SJSA1 (cell line): ENCODE measurements around the gene FOXM1. TPM values are rescaled to one million over a fixed set of nuclear protein-coding genes. Genes with fewer than 3 reads are reported as not detected.
A peak's percentile ranks its signal among the peaks of the same experiment; 100 is the strongest.

ENCODE experiments used
- DNase-seq, 2 experiments: peaks; one replicate each; pipeline ENCODE4 v3.0.0-alpha.2; 2015 to 2020; ENCODE audit warnings: low spot score in 2 of 2, low read depth in 1 of 2
- H3K27ac ChIP-seq: fragments of 250-450 bp; sonication (Bioruptor Pico); 2 replicates; pipeline ENCODE4 v1.5.1; 2020; ENCODE audit warnings: mild to moderate bottlenecking, moderate library complexity
- H3K27me3 ChIP-seq: fragments of 250-450 bp; sonication (Bioruptor Pico); replicated peaks from 2 replicates; pipeline ENCODE4 v1.5.1; 2020; ENCODE audit warnings: mild to moderate bottlenecking, moderate library complexity
- H3K36me3 ChIP-seq: fragments of 250-450 bp; sonication (Bioruptor Pico); 2 replicates; pipeline ENCODE4 v1.5.1; 2020; ENCODE audit warnings: mild to moderate bottlenecking
- H3K4me1 ChIP-seq: fragments of 250-450 bp; sonication (Bioruptor Pico); replicated peaks from 2 replicates; pipeline ENCODE4 v1.6.1; 2021; ENCODE audit warnings: mild to moderate bottlenecking
- H3K4me3 ChIP-seq: fragments of 250-450 bp; sonication (Bioruptor Pico); 2 replicates; pipeline ENCODE4 v1.5.1; 2020; ENCODE audit warnings: mild to moderate bottlenecking
- H3K9me3 ChIP-seq: fragments of 250-450 bp; sonication (Bioruptor Pico); replicated peaks from 2 replicates; pipeline ENCODE4 v1.5.1; 2020; ENCODE audit warnings: mild to moderate bottlenecking
- total RNA-seq: library from RNA; depleted of rRNA; stranded (reverse); fragments of >200 nt; shearing (Covaris generic); gene quantifications from 2 replicates; pipeline ENCODE4 v1.2.3, GENCODE V29; 2014

Gene FOXM1
- total RNA-seq, 1 experiment from 2014 or later, result 66.4 TPM

DNA sequence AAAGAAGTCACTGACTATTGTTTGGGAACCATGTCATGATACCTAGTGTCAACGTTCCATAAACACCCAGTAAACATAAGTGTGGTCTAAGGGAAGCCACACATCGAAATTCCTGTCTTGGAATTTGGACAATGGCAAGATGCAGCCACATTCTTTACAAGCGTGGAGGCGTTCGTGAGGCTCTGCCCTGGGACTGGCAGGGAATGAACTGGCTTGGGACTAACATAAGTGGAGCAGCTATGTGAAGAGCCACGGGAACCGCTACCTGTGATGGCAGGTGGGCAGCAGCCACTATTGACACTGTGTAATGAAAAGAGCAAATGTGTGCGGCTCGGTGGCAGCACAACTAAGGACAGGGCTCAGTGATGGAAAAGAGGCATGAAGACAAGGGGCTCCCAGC, 32.2 kb downstream of the FOXM1 start:
- H3K4me1 ChIP-seq, result peaks cover 39% of the 10 kb centered on the region
- H3K9me3 ChIP-seq, result no peaks in the 10 kb centered on the region
- peak overlapping the region; percentile 12 for H3K4me3 ChIP-seq
- no peaks in the 10 kb centered on the region for H3K36me3 ChIP-seq
- peak overlapping the region; percentile 100 for H3K27ac ChIP-seq
- DNase-seq, result peak; percentile 89 to 92
- no peaks in the 10 kb centered on the region for H3K27me3 ChIP-seq

- Histone ChIP-seq H3K4me3 (no peak overlapping the region), H3K9me3 (no peaks in the 10 kb centered on the region), H3K36me3 (no peaks in the 10 kb centered on the region), H3K27me3 (no peaks in the 10 kb centered on the region), H3K27ac (no peak overlapping the region), H3K4me1 (peaks cover 32% of the 10 kb centered on the region)
- no peak for DNase-seq
These were observed 34.0 kb downstream of the FOXM1 start for GRCh38 chr12:2842948-2843347.

DNA sequence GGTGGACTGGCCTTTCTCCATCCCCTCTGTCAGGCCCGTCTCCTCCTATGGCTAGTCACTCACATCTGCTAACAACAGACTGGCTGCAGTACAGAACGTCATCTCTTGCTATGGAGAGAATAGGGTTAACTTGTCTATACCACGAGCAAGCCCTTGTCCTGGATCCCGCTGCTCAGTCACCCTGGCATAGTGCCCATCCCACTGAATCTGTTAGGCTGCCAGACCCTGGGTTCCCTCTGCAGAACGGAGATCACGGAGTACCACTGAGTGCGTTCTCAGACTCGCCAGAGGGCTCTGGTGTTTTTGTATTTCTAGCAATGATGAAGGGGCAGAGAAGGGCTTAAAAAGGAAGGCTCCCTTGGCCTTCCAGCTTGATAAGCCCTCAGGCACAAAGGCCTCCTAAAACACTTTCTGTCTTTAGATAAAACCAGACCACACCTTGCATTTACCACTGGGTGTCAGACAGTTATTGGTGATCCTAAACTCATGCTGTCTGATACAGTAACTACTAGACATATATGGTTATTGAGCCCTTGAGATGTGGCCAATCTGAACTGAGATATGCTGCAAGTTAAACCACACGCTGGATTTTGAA, 35.8 kb downstream of the FOXM1 start:
- Histone ChIP-seq H3K4me3 (no peak overlapping the region), H3K9me3 (no peaks in the 10 kb centered on the region), H3K36me3 (no peaks in the 10 kb centered on the region), H3K27me3 (no peaks in the 10 kb centered on the region), H3K27ac (no peak overlapping the region), H3K4me1 (peaks cover 24% of the 10 kb centered on the region)
- no peak for DNase-seq

DNA sequence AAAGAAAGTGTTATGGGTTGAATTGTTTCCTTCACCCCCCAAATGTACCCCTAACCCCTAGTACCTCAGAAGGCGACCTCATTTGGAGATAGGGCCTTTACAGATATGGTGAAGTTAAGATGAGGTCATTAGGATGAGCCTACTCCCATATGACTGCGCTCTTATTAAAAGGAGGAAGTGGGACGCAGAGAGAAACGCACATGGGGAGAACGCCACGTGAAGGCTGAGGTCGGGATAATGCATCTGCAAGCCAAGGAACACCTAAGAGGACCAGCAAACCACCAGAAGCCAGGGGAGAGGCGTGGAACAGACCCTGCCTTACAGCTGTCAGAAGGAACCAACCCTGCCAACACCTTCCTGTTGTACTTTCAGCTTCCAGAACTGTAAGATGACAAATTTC, 40.4 kb downstream of the FOXM1 start:
- no peak for DNase-seq

DNA sequence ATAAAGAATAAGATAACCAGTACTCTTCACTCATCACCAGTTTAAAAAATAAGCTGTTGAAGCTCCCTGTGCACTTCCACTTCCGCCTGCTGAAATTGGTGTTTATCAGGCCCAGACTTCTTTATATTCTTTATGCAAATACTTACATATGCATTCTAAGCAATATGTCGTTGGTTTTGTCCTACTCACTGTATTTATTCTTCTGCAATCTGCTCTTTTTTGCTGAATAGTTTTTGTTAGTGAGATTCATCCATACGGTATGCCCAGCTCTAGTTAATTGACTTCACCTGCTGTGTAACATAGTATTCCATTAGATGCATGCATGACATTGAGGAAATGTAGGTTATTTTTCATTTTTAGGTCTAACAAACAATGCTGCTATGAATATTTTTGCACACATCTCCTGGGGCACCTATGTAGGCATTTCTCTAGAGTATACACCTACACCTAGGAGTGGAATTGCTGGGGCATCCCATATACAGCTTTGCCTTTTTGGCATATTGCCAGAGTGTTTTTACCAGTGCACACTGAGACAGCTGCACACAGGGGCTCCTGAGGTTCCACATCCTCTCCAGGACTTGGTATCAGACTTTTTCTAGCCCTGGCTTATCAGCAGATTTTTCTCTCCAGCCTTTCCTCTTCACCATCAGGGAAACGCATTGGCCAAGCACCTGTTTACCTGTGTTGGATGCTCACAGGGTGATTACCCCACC, 41.1 kb downstream of the FOXM1 start:
- no peak overlapping the region for H3K27ac ChIP-seq
- H3K9me3 ChIP-seq, result no peaks in the 10 kb centered on the region
- no peaks in the 10 kb centered on the region for H3K36me3 ChIP-seq
- H3K4me1 ChIP-seq, result peaks cover 16% of the 10 kb centered on the region
- no peak for DNase-seq
- H3K4me3 ChIP-seq, result no peak overlapping the region
- H3K27me3 ChIP-seq, result no peaks in the 10 kb centered on the region

More for the DNA sequence above, 40.4 kb downstream of the FOXM1 start:
- Histone ChIP-seq H3K4me3 (no peak overlapping the region), H3K9me3 (no peaks in the 10 kb centered on the region), H3K27me3 (no peaks in the 10 kb centered on the region), H3K4me1 (peaks cover 16% of the 10 kb centered on the region), H3K36me3 (no peaks in the 10 kb centered on the region), H3K27ac (no peak overlapping the region)

DNA sequence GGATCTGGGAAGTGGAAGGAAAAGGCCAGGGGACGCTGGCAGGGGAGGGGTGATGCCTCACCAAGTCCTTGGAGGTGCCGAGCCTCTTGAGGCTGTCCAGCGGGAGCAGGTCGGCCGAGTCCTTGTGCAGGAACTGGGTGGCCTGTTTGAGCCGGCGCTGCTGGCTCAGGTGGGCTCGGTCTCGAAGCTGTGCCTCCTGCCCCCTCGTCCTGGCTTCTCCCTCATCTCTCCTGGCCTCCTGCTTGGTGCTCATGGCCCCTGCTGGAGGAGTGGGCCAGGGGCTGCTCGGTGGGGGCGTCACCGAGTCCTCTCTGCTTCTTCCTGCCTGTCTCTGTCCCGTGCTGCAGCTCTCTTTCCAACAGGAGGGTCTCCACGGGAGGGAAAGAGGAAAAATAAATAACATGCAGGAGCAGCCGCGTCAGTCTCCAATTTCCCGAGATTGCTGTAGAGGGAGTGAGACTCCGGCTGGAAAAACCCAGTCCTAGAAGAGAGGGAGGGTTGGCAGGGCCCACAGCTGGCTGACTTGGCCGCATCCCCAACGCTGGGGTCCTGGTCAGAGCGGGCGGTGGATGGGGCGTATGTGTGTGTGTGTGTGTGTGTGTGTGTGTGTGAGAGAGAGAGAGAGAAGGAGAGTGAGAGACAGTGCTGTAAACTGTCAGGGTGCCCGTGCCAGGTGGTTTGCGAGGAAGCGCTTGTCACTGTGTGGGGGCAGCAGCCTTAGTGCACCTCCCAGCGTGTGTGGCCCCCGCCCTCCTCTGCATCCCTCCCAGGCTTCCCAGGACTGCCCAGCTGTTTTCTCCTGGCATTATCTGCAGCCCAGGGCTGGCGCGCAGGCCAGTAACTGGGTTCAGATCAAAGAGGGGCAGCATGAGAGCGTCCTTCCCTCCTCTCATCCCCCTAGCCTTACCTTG, 42.1 kb downstream of the FOXM1 start, which contains the start of gene NRIP2:
Gene NRIP2 (minus strand): TSS at position 455 of the 911 bp plus-strand sequence. CDS start 52 bp downstream, at position 403.
- Histone ChIP-seq H3K9me3 (no peaks in the 10 kb centered on the region), H3K4me1 (peaks cover 16% of the 10 kb centered on the region), H3K27ac (no peak within 1 kb of the TSS), H3K4me3 (no peak within 1 kb of the TSS), H3K36me3 (no peaks in the 10 kb centered on the region), H3K27me3 (no peaks in the 10 kb centered on the region)
- peak; percentile 59 to 60 for DNase-seq

- no peak overlapping the region for H3K4me3 ChIP-seq
- no peak overlapping the region for H3K27ac ChIP-seq
- no peaks in the 10 kb centered on the region for H3K9me3 ChIP-seq
- DNase-seq, result no peak
- H3K4me1 ChIP-seq, result peaks cover 16% of the 10 kb centered on the region
- peaks cover 5% of the 10 kb centered on the region; the same call in 1 of the 2 replicates for H3K36me3 ChIP-seq
- H3K27me3 ChIP-seq, result no peaks in the 10 kb centered on the region
These were observed 43.2 kb downstream of the FOXM1 start for GRCh38 chr12:2833810-2834209.

DNA sequence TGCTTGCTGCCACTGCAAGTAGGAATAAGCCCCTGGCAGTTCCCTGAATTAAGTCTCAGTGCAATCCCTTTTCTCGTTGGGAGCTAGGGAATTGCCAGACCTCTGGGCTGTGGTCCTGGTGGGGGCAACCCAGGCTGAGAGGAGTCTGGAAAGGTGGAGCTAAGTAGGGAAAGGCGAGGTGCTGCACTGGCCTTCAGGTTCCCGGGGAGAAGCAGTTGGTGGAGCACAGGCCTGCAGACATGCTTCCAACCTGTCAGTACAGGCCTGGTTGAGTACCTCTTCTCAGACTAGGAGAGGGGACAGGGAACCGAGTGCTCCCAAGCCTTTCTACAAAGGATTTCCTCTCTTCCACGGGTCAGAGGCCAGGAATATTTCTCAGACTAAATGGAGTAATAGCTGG, 43.6 kb downstream of the FOXM1 start:
- peaks cover 10% of the 10 kb centered on the region for H3K36me3 ChIP-seq
- no peaks in the 10 kb centered on the region for H3K9me3 ChIP-seq
- H3K27me3 ChIP-seq, result no peaks in the 10 kb centered on the region
- H3K4me1 ChIP-seq, result peaks cover 16% of the 10 kb centered on the region
- DNase-seq, result no peak
- no peak overlapping the region for H3K27ac ChIP-seq
- H3K4me3 ChIP-seq, result no peak overlapping the region

DNA sequence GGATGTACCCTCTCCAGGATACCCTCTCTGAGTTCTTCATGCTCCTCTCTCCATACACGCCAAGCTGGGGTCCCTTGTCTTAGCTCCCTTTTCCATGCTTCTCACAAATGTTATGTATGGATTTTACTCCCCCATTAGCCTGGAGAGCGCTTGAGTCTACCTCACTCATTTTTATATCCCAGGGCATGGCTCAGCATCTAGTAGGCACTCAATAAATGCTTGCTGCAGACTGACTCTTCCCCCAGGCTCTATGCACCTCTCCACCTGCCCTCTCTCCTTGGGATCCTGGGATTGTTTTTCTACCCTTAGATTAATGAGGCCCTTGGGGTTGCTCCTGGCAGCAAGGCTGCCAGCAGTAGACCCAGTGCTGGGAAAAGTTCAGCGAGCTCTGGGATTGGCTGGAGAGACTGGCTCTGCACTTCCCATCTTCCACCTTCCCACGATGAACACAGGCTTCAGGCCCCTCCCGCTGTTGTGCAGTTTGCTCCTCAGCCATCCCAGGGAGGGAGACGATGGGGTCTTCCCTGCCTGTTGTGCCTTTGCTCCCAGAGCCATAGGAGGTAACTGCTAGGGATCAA, 44.3 kb downstream of the FOXM1 start:
- Histone ChIP-seq H3K9me3 (no peaks in the 10 kb centered on the region), H3K4me3 (no peak overlapping the region), H3K4me1 (peaks cover 16% of the 10 kb centered on the region), H3K27me3 (no peaks in the 10 kb centered on the region), H3K36me3 (peaks cover 17% of the 10 kb centered on the region), H3K27ac (no peak overlapping the region)
- no peak for DNase-seq

DNA sequence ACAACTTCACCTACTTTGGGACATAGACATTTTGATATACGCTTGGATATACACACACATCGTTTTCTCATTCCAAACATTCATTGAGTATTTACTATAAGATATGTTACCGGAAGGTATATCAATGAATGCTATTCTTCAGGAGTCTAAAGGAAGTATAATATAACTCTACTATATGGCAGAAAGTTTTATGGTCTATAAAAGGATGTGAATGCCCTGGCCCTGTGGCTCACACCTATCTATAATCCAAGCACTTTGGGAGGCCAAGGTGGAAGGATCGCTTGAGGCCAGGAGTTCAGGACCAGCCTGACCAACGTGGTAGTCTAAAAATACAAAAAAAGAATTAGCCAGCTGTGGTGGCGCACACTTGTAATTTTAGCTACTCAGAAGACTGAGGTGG, 47.7 kb downstream of the FOXM1 start:
- no peaks in the 10 kb centered on the region for H3K9me3 ChIP-seq
- H3K27ac ChIP-seq, result no peak overlapping the region
- H3K27me3 ChIP-seq, result no peaks in the 10 kb centered on the region
- H3K4me3 ChIP-seq, result no peak overlapping the region
- peaks cover 48% of the 10 kb centered on the region for H3K36me3 ChIP-seq
- DNase-seq, result no peak
- H3K4me1 ChIP-seq, result peaks cover 8% of the 10 kb centered on the region

DNA sequence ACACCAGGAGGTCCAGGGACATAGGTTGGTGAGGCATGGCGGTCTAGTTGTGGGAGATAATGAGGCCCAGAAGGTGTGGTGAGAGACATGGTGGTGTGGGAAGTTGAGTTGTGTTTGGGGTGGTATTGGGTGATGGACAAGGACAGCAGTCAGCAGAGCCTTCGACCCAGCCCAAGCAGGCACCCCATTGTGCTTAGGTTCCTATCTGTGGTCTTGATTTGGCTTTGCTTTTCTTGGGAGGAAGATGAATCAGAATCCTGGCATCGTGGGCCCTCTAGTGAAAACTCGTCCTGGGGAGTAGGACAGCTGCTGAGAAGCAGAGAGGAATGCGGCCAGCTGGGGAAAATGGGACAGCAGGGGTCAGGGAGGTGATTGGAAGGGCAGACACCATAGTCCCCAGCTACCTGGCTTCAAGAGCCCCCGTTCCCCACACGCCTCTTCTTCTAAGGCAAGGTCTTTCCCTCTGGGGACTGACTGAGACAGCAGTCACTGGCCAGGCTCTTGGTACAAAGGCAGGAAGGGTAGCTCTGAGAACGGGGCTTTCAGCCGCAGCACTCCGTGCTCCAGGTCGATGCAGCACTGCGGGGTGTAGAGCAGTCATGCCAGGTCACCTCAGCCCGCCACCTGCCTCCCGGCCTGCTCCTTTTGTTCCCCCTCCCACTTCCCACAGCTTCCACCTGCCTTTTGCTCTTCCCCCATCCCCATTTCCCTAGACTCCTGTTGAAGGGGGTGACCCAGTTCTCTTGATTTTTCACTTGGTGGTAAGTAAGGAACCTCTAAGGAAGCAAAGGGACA, 50.1 kb downstream of the FOXM1 start:
- Histone ChIP-seq H3K36me3 (peaks cover 70% of the 10 kb centered on the region), H3K4me3 (no peak overlapping the region), H3K4me1 (peaks cover 10% of the 10 kb centered on the region), H3K9me3 (no peaks in the 10 kb centered on the region), H3K27ac (no peak overlapping the region), H3K27me3 (no peaks in the 10 kb centered on the region)
- no peak for DNase-seq

DNA sequence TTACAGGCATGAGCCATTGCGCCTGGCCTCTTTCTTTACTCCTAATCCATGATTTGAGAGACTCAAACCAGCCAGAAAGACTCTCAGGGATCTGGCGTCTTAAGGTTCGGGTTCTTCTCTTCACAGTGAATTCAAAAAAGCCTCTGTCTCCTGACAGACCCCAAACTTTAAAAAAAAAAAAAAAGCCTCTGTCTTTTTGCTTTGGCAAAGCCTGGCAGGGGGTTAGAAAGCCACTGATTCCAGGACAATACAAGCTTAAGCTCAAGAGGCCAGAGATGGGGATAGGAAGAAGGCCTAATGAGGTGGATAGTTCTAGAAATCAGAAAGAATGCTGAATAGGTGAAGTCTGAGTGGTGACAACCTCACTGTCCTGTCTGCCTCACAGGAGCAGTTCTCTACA, 50.9 kb downstream of the FOXM1 start:
- Histone ChIP-seq H3K36me3 (peaks cover 76% of the 10 kb centered on the region), H3K4me3 (no peak overlapping the region), H3K9me3 (no peaks in the 10 kb centered on the region), H3K4me1 (peaks cover 10% of the 10 kb centered on the region), H3K27me3 (no peaks in the 10 kb centered on the region), H3K27ac (no peak overlapping the region)
- DNase-seq, result no peak

DNA sequence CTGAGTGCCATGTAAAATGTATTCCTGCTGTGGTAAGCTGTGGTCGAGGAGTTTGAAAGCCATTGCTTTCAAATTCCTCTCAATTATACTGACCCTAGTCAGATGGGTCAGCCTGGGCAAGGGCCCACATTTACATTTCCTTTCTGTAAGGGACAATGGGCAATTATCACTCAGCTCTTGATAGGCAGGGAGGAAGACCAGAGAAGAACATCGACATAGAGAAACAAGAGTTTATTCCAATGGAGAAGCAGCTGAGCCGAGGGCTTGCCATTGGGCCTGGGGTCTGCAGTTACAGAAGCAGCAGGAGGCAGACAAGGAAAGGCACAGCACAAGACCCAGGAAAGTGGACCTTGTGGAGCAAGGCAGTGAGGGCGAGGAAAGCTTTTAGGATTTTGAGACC, 51.8 kb downstream of the FOXM1 start:
- Histone ChIP-seq H3K36me3 (peaks cover 82% of the 10 kb centered on the region), H3K27ac (peak overlapping the region; percentile 17; the same call in 1 of the 2 replicates)

More for the DNA sequence above, 51.8 kb downstream of the FOXM1 start:
- Histone ChIP-seq H3K4me3 (no peak overlapping the region), H3K27me3 (no peaks in the 10 kb centered on the region), H3K9me3 (no peaks in the 10 kb centered on the region), H3K4me1 (peaks cover 10% of the 10 kb centered on the region)
- no peak for DNase-seq
